Muscle layer of duodenum (tissue), 2 donors: ENCODE measurements around the gene LAMA3.
"Not testable (repeated sequence)": the region's sequence is repeated elsewhere in the genome, so short reads cannot be mapped to it uniquely, and the experiment has no call there.

Experiments used
- H3K27ac ChIP-seq: one replicate; pipeline ENCODE4 v1.7.0; 2013; ENCODE audit warnings: mild to moderate bottlenecking, low read length
- H3K27me3 ChIP-seq: one replicate; pipeline ENCODE4 v1.7.0; 2013; ENCODE audit warnings: low read depth, mild to moderate bottlenecking, control low read depth, low read length
- H3K36me3 ChIP-seq, 2 donors: one replicate each; pipeline ENCODE4 v1.7.0; 2013; ENCODE audit warnings: low read length in 2 of 2, control low read depth in 1 of 2, mild to moderate bottlenecking in 1 of 2; ENCODE audit not compliant: insufficient read depth in 2 of 2, control insufficient read depth in 1 of 2
- H3K4me1 ChIP-seq, 2 donors: one replicate each; pipeline ENCODE4 v1.7.0; 2013; ENCODE audit warnings: low read length in 2 of 2, mild to moderate bottlenecking in 2 of 2, control low read depth in 1 of 2, moderate library complexity in 1 of 2; ENCODE audit not compliant: insufficient read depth in 2 of 2, control insufficient read depth in 1 of 2
- H3K4me3 ChIP-seq, 2 donors: one replicate each; pipeline ENCODE4 v1.7.0; 2013; ENCODE audit warnings: low read length in 2 of 2, low read depth in 1 of 2, mild to moderate bottlenecking in 1 of 2
- H3K9me3 ChIP-seq, 2 donors: one replicate each; pipeline ENCODE4 v1.7.0; 2013; ENCODE audit warnings: low read length in 2 of 2, control low read depth in 1 of 2, mild to moderate bottlenecking in 1 of 2; ENCODE audit not compliant: control insufficient read depth in 1 of 2
- donor health status: healthy.

Gene LAMA3

DNA sequence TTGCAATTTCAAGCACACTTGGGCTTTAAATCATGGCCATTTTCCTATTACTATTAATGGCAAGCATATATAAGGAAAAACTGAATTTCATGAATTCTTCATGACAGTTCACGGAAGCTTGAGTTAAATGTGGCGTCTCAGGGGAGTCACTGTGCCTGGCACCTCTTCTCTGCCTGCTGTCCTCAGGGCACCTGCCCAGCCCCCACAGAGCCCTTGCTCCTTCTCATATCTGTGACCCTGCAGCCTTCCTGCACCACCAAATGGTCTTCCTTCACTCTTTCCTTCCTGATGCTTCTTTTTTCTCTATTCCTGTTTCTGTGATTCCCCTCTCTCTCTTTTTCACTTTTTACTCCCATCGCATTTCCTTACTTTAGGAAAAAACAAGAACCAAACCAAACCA, 35.4 kb downstream of the LAMA3 start:
- H3K27me3 ChIP-seq = no peaks in the 10 kb centered on the region
- no peak overlapping the region for H3K27ac ChIP-seq
- no peaks in the 10 kb centered on the region for H3K9me3 ChIP-seq
- H3K36me3 ChIP-seq = no peaks in the 10 kb centered on the region
- H3K4me1 ChIP-seq = no peaks in the 10 kb centered on the region
- H3K4me3 ChIP-seq = no peak overlapping the region

GRCh38 chr18:23725351-23725750, 36.1 kb downstream of the LAMA3 start:
- Histone ChIP-seq H3K27ac (no peak overlapping the region), H3K4me3 (no peak overlapping the region), H3K4me1 (no peaks in the 10 kb centered on the region), H3K27me3 (no peaks in the 10 kb centered on the region), H3K9me3 (no peaks in the 10 kb centered on the region), H3K36me3 (no peaks in the 10 kb centered on the region)

DNA sequence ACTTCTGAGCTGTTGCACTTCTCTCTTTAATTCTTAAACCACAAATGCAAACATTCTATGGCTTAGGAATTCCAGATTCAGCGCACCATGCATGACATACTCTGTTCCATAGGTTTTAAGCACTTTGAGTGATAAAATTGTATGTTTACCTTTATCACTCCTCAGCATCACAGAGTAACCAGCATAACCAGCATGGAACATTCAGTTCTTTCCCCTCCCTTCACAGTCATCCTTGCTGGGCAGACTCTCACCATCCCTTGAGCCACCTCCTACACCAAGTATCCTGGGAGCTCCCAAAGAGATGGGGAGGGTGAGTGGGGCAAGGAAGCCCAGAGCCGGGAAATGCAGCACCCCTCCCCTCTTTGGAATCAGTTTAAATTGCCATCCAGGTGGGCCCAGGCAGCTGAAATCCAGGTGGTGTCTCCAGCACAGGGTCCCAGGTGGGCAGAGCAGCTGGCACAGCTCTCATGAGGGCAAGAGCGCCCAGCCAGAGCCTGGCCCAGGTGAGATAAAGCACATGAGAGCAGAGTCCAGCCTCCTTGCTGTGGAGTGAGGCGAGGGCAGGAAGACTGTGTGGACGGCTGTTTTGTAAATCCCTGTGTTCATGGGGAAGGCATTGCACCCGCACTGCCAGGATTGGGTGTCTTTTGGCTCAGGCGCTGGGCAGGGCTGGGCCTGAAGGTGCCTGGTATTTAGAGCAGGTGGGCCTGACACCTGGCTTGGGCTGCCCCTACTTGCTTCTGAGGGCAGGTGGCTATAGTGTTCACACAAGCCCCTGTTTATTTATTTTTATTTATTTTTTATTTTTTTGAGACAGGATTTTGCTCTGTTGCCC, 36.8 kb downstream of the LAMA3 start:
- no peak overlapping the region for H3K27ac ChIP-seq
- H3K36me3 ChIP-seq = no peaks in the 10 kb centered on the region
- H3K4me1 ChIP-seq = no peaks in the 10 kb centered on the region
- no peaks in the 10 kb centered on the region for H3K27me3 ChIP-seq
- no peaks in the 10 kb centered on the region for H3K9me3 ChIP-seq
- no peak overlapping the region for H3K4me3 ChIP-seq

GRCh38 chr18:23727707-23728493, 38.6 kb downstream of the LAMA3 start:
- H3K9me3 ChIP-seq = no peaks in the 10 kb centered on the region
- no peak overlapping the region for H3K27ac ChIP-seq
- H3K4me3 ChIP-seq = no peak overlapping the region
- H3K36me3 ChIP-seq = no peaks in the 10 kb centered on the region
- H3K4me1 ChIP-seq = no peaks in the 10 kb centered on the region
- H3K27me3 ChIP-seq = no peaks in the 10 kb centered on the region

DNA sequence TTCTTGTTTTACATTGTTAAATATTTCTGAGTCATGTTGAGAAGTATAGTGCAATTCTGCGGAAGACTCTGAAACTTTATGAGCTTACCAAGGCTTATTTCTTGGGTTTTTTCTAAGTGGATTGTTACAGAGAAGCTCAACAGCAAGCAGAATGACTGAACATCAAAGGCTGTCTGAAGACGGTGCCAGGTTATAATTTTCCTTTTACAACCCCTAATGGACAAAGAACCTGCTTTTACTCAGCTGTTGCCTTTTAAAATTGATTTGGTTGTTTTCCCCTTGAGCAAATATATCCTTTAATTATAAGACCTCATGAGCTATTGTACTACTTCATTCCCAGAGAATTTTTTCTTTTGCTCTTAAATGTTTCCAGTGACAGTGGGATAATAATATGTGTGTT, 41.6 kb downstream of the LAMA3 start:
- H3K4me3 ChIP-seq = no peak overlapping the region
- H3K27me3 ChIP-seq = no peaks in the 10 kb centered on the region
- H3K36me3 ChIP-seq = no peaks in the 10 kb centered on the region
- H3K9me3 ChIP-seq = no peaks in the 10 kb centered on the region
- no peaks in the 10 kb centered on the region for H3K4me1 ChIP-seq
- H3K27ac ChIP-seq = no peak overlapping the region

- no peaks in the 10 kb centered on the region for H3K27me3 ChIP-seq
- no peaks in the 10 kb centered on the region for H3K4me1 ChIP-seq
- no peak overlapping the region for H3K27ac ChIP-seq
- H3K9me3 ChIP-seq = no peaks in the 10 kb centered on the region
- no peaks in the 10 kb centered on the region for H3K36me3 ChIP-seq
- no peak overlapping the region for H3K4me3 ChIP-seq
These were observed 42.6 kb downstream of the LAMA3 start for GRCh38 chr18:23731861-23732260.

GRCh38 chr18:23732439-23732838, 43.2 kb downstream of the LAMA3 start:
- no peak overlapping the region for H3K27ac ChIP-seq
- no peaks in the 10 kb centered on the region for H3K27me3 ChIP-seq
- H3K4me1 ChIP-seq = no peaks in the 10 kb centered on the region
- H3K9me3 ChIP-seq = no peaks in the 10 kb centered on the region
- no peaks in the 10 kb centered on the region for H3K36me3 ChIP-seq
- H3K4me3 ChIP-seq = no peak overlapping the region

DNA sequence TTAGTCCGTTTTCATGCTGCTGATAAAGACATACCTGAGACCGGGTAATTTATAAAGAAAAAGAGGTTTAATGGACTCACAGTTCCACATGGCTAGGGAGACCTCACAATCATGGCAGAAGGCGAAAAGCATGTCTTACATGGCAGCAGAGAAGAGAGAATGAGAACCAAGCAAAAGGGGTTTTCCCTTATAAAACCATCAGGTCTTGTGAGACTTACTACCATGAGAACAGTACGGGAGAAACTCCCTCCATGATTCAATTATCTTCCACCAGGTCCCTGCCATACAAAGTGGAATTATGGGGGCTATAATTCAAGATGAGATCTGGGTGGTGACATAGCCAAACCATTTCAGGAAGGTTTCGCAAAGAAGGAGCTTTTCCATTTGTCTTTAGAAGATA, 44.0 kb downstream of the LAMA3 start:
- H3K9me3 ChIP-seq, H3K4me3 ChIP-seq, H3K4me1 ChIP-seq, H3K27ac ChIP-seq, H3K36me3 ChIP-seq, H3K27me3 ChIP-seq: not testable (repeated sequence)

GRCh38 chr18:23733895-23734294, 44.6 kb downstream of the LAMA3 start:
- Histone ChIP-seq H3K4me3 (no peak overlapping the region), H3K27me3 (no peaks in the 10 kb centered on the region), H3K27ac (no peak overlapping the region), H3K9me3 (no peaks in the 10 kb centered on the region), H3K4me1 (no peaks in the 10 kb centered on the region), H3K36me3 (no peaks in the 10 kb centered on the region)

DNA sequence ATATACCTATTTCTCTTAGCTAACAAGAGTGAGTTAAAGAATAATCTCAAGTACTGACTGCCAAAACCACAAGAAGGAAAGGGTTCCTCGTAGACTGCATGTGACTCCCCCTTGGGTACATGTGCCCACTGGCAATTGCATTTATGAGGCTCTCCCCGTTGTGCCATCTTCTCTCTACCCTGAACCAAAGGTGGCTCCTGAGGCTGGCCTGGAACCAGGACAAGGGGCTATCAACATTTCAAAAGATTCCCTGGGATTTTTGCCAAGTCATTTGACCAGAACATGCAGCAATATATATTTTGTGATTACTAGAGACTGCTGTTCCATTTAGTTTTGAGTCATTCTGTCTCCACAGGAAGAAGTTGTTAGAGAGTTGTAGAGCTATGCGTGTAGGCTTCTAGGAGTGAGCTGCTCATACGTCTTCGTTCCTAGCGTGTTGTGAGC, 45.8 kb downstream of the LAMA3 start:
- Histone ChIP-seq H3K27me3 (no peaks in the 10 kb centered on the region), H3K4me3 (no peak overlapping the region), H3K36me3 (no peaks in the 10 kb centered on the region), H3K4me1 (no peaks in the 10 kb centered on the region), H3K9me3 (no peaks in the 10 kb centered on the region), H3K27ac (no peak overlapping the region)

DNA sequence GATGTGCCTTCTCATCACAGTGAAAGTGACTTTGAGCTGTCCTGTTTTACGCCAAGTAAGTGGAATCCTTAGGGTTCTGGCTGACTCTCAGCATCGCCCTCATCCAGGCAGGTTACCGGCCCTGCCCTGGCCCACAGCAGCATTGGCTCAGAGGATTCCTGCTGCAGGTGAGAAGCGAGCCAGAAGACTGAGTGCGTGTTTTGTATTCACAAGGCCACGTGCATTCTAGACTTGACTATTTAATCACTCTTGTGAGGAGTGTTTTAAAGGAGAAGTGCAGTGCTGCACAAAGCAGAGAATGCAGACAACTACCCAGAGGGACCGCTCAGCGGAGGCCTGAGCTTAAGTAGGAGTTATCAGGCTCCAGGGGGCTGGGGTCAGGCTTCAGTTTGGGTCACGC, 48.3 kb downstream of the LAMA3 start:
- H3K4me3 ChIP-seq = no peak overlapping the region

More for the DNA sequence above, 48.3 kb downstream of the LAMA3 start:
- H3K27ac ChIP-seq = no peak overlapping the region
- H3K36me3 ChIP-seq = no peaks in the 10 kb centered on the region
- H3K9me3 ChIP-seq = no peaks in the 10 kb centered on the region
- H3K4me1 ChIP-seq = no peaks in the 10 kb centered on the region
- no peaks in the 10 kb centered on the region for H3K27me3 ChIP-seq
